Activated CD4-positive, CD25-positive, alpha-beta regulatory T cell (primary cell): Measurements from ENCODE around the gene VIPR2.

Experiments
- DNase-seq, 4 experiments: peaks; one replicate each; lab custom pipeline; 2025; lab: John Stamatoyannopoulos, UW

Gene VIPR2

GRCh38 chr7:159121068-159121467, 23.6 kb downstream of the VIPR2 start:
- no peak for DNase-seq

GRCh38 chr7:159120540-159120919, 24.1 kb downstream of the VIPR2 start:
- DNase-seq, result no peak

- no peak for DNase-seq
Measured at GRCh38 chr7:159119851-159120539, 24.7 kb downstream of the VIPR2 start.

- no peak for DNase-seq
Measured at GRCh38 chr7:159119026-159119741, 25.5 kb downstream of the VIPR2 start.

DNA sequence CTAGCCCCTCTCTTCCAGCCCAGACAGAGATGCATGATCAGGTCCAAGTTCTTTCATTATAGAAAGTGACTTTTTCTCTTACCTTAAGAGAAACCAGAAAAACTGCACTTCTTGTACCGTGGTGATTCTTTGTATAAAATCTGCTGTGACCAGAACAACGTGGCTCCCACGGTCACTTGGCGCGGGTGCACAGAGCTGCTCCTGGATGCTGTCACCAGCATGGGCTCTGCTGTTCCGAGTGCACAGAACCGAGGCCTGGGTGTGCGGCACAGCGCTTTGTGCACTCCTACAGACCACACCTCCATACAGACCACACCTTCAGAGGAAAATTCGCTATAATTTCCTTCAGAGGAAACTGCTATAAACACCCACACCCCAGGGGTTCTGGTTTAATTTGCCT, 26.0 kb downstream of the VIPR2 start:
- no peak for DNase-seq

GRCh38 chr7:159118197-159118595, 26.5 kb downstream of the VIPR2 start:
- DNase-seq, result no peak

DNA sequence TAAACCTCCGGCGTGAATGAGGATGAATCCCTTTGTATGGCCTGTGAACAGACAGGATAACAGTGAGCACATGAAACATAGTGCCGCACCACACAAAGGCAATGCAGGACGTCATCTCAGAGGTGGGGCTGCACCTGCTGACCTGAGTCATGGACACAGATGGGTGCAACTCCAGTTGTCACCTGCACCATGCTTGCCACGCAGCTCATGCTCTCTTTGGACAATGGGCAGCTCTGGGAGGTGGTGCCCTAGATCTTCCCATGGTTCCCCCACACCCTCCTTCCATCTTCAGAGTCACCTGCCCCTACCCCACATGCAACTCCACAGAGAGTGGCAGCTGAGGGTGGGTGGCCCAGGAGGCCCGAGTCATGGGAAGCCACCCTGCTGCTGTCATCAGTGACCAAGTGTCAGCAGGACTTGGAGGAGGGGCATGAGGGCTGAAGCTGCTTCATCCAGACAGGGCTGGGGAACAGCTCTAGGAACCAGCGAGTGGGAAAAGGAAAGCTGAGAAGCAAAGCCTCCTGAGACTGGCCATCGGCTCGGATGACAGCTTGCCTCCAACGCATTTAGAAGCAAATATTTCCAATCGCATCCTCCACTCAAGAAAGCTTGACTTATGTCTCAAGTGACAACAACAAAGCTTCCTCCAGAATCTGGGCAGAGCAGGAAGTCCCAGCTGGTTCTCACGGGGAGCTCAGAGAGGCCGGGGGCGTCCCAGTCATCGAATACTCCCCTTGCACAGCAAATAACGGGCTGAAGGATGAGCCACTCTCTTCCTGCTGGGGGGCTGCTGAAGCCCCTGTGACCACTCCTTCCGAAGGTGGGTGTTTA, 27.1 kb downstream of the VIPR2 start:
- no peak for DNase-seq

DNA sequence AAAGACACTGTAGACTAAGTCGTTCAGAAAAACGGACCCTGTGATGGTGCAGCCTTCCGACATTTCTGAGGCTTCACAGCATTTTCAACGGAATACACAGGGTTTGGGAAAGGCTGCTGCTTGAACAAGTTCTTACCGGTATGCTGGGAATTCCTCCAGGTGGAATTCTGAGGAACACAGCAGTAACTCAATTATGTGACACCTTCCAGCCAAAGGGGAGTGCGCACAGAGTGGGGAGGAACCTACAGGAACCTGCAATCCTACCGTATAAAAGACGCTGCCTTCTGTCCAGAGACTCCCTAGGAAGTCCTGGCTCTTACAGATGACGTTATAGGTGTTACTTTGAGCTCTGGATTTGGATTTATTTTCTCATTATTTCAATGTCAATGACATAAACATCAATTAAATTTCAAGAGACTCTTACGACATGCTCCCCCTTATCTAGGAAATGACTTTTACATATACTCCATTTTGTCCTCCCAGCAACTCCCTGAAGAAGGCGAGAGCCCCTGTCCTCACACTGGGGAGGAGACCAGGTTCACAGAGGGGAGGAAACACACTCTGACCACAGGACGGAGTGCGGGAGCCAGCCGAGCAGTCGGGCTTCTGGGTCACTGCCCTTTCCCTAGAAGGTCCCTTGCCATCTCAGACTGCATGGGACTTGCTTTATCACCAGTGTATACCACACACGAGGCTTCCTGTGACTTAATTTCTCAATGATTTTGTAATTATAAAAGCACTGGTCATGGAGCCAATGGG, 27.9 kb downstream of the VIPR2 start:
- DNase-seq, result no peak

- DNase-seq, result no peak
Measured at GRCh38 chr7:159115601-159116501, 28.8 kb downstream of the VIPR2 start.

GRCh38 chr7:159114981-159115380, 29.7 kb downstream of the VIPR2 start:
- no peak for DNase-seq

DNA sequence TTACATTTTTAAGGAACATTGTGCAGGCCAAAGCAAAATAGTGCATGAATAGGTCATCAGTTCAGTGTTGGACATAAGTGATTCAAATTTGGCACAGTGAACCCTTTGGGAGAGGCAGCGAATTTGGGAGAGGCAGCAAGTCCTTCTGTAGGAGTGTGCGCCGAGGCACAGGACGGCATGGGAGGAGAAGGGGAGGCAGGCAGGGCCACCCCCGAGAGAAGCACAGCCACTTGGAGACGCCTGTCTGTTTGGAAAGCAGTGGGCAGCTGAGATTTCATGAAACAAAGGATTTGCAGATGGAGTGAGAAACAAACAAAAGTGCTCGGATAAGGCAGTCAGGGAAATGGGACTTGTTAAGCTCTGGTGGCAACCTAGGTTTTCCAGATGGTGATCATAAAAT, 30.6 kb downstream of the VIPR2 start:
- no peak for DNase-seq

DNA sequence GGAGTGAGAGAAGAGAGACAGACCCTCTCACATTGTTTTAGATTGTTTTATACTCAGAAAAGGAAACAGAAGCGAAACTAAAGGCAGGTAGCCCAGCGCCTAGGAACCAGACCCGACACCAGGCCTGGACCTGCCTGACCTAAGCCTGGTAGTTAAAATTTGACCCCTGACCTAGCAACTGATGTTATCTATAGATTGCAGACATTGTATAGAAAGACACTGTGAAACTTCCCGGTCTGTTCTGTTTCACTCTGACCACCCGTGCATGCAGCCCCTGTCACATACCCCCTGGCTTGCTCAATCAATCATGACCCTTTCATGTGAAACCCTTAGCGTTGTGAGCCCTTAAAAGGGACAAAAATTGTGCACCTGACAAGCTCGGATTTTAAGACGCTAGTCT, 31.6 kb downstream of the VIPR2 start:
- DNase-seq, result no peak

GRCh38 chr7:159112136-159113011, 32.3 kb downstream of the VIPR2 start:
- no peak for DNase-seq

DNA sequence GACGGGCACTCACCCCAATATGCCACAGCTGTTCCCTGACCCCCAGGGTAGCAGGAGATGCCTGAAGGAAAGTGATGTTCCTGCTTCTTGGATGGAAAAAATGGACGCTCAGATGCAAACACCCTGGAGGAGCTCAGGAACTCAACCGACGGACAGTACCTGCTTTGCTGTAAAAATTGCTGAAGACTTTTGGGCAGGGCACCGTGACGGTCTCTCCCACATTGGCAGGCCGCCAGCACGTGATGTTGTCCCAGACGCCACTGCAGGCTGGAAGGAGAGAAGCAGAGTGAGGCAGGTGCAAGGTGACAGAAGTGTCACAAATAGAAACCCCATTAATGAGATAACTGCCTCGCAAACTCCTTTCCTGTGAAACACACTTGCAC, 35.0 kb downstream of the VIPR2 start:
- DNase-seq, result no peak

GRCh38 chr7:159108941-159109652, 35.6 kb downstream of the VIPR2 start:
- DNase-seq, result no peak

- no peak for DNase-seq
Measured at GRCh38 chr7:159108491-159108890, 36.2 kb downstream of the VIPR2 start.

DNA sequence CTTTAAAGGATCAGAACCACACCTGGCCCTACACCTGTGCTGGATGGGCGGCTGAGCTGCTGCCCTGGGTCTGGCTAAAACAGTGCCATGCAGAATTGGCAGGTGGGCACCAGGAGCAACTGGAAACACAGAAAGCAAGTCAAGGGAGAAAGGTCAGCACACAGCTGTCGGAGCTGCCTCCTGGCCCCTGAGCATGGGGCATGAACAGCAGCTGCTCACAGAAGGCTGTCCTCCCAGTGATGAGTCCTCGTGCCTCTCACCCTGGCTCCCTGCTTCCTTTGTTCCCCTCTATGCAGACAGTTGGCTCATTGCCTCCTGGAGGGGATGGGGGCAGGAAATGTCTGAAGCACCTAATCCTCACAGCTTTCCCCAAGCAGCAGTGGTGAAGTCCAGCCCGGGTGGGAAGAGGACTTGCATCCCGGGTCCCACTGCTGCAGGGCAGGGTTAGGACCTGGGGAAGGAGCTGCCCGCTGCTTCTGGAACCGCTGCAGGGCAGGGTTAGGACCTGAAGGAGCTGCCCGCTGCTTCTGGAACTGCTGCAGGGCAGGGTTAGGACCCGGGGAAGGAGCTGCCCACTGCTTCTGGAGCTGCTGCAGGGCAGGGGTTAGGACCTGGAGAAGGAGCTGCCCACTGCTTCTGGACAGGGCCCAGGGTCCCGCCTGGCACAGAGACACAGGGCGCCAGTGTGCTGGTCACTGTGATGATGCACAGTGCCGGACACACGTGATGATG, 37.3 kb downstream of the VIPR2 start:
- DNase-seq, result no peak
